ENCODE results near the gene LYSET.
"Not testable (repeated sequence)": the region's sequence is repeated elsewhere in the genome, so short reads cannot be mapped to it uniquely, and the experiment has no call there.

The LYSET gene

DNA sequence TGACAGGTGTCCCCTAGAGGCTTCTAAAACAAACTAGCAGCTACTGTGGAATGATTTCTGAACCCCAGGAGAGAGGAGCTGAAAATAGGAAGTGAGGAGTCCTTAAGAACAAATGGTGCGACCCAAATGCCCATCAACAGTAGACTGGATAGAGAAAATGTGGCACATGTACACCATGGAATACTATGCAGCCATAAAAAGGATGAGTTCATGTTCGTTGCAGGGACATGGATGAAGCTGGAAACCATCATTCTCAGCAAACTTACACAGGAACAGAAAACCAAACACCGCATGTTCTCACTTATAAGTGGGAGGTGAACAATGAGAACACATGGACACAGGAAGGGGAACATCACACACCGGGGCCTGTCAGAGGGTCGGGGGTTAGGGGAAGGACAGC, 48.0 kb downstream of the LYSET start:
- H3K9ac ChIP-seq (ENCODE audit: low read depth, low read length); H3K27me3 ChIP-seq (ENCODE audit: control insufficient read depth, insufficient read depth, low read length); H3K36me3 ChIP-seq (ENCODE audit: control insufficient read depth, insufficient read depth, low read length); H3K4me3 ChIP-seq (ENCODE audit: low read depth, low read length); H3K9me3 ChIP-seq (ENCODE audit: control insufficient read depth, insufficient read depth, low read length); H3K4me1 ChIP-seq (ENCODE audit: control insufficient read depth, insufficient read depth, low read length): not testable (repeated sequence)

GRCh38 chr14:93234798-93235197, 49.7 kb downstream of the LYSET start:
- no peaks in the 10 kb centered on the region for H3K27me3 ChIP-seq (ENCODE audit: control insufficient read depth, insufficient read depth, low read length)
- H3K4me3 ChIP-seq (ENCODE audit: low read depth, low read length), result no peak overlapping the region
- no peaks in the 10 kb centered on the region for H3K4me1 ChIP-seq (ENCODE audit: control insufficient read depth, insufficient read depth, low read length)
- no peaks in the 10 kb centered on the region for H3K36me3 ChIP-seq (ENCODE audit: control insufficient read depth, insufficient read depth, low read length)
- no peak overlapping the region for H3K9ac ChIP-seq (ENCODE audit: low read depth, low read length)
- no peaks in the 10 kb centered on the region for H3K9me3 ChIP-seq (ENCODE audit: control insufficient read depth, insufficient read depth, low read length)
